OCI-LY3 (cell line): ENCODE data around the gene NACC1.

ENCODE experiments used
- H2AFZ ChIP-seq: fragments of 200-600, 300-600 bp; shearing (Covaris generic); 2 replicates; pipeline ENCODE4 v1.6.0; 2014; ENCODE audit warnings: antibody characterized with exemption, low read depth, low read length
- H3K27ac ChIP-seq: fragments of 200-600, 300-600 bp; sonication (generic); 2 replicates; pipeline ENCODE4 v1.5.1; 2014; ENCODE audit warnings: mild to moderate bottlenecking, low read length, moderate library complexity, mixed read lengths
- H3K27me3 ChIP-seq: fragments of 200-600, 300-600 bp; sonication (generic); 2 replicates; pipeline ENCODE4 v1.6.1; 2014; ENCODE audit warnings: low read depth, low read length, mixed read lengths
- H3K36me3 ChIP-seq: fragments of 200-600, 300-600 bp; sonication (generic); replicated peaks from 2 replicates; pipeline ENCODE3; 2014; ENCODE audit warnings: low read depth, low read length, mixed read lengths
- H3K4me1 ChIP-seq: fragments of 300-600, 200-600 bp; sonication (generic); 2 replicates; pipeline ENCODE4 v1.6.1; 2014; ENCODE audit warnings: low read length, mixed read lengths
- H3K4me2 ChIP-seq: fragments of 200-600, 300-600 bp; sonication (generic); 2 replicates; pipeline ENCODE4 v1.6.1; 2014; ENCODE audit warnings: low read length, mixed read lengths
- H3K4me3 ChIP-seq: fragments of 300-600, 200-600 bp; sonication (generic); 2 replicates; pipeline ENCODE4 v1.5.1; 2014; ENCODE audit warnings: antibody characterized with exemption, mild to moderate bottlenecking, low read length, moderate library complexity
- H3K79me2 ChIP-seq: fragments of 300-600, 200-600 bp; shearing (Covaris generic); 2 replicates; pipeline ENCODE4 v1.6.1; 2014; ENCODE audit warnings: mild to moderate bottlenecking, low read length, mixed read lengths
- H3K9ac ChIP-seq: fragments of 300-600, 200-600 bp; shearing (Covaris generic); 2 replicates; pipeline ENCODE4 v1.6.0; 2014; ENCODE audit warnings: mild to moderate bottlenecking, low read length, moderate library complexity
- H3K9me3 ChIP-seq: fragments of 200-600, 300-600 bp; shearing (Covaris generic); 2 replicates; pipeline ENCODE4 v1.6.1; 2014; ENCODE audit warnings: low read length, mixed read lengths; ENCODE audit not compliant: insufficient read depth
- H4K20me1 ChIP-seq: fragments of 200-600, 300-600 bp; sonication (generic); 2 replicates; pipeline ENCODE4 v1.6.1; 2016; ENCODE audit warnings: low read length, mixed read lengths; ENCODE audit not compliant: insufficient read depth
- EZH2phosphoT487 ChIP-seq: fragments of 200-600 bp; shearing (Covaris generic); IDR thresholded peaks from 2 replicates; pipeline ENCODE4 v1.6.1; 2018; ENCODE audit warnings: antibody characterized with exemption, mixed run types, low read depth
- TF ChIP-seq, protein P1 (sequence below): fragments of 200-600, 300-600 bp; sonication (generic); IDR thresholded peaks from 2 replicates; pipeline ENCODE4 v1.5.1; 2014; ENCODE audit warnings: antibody characterized with exemption, low read length, low read depth

The NACC1 gene

DNA sequence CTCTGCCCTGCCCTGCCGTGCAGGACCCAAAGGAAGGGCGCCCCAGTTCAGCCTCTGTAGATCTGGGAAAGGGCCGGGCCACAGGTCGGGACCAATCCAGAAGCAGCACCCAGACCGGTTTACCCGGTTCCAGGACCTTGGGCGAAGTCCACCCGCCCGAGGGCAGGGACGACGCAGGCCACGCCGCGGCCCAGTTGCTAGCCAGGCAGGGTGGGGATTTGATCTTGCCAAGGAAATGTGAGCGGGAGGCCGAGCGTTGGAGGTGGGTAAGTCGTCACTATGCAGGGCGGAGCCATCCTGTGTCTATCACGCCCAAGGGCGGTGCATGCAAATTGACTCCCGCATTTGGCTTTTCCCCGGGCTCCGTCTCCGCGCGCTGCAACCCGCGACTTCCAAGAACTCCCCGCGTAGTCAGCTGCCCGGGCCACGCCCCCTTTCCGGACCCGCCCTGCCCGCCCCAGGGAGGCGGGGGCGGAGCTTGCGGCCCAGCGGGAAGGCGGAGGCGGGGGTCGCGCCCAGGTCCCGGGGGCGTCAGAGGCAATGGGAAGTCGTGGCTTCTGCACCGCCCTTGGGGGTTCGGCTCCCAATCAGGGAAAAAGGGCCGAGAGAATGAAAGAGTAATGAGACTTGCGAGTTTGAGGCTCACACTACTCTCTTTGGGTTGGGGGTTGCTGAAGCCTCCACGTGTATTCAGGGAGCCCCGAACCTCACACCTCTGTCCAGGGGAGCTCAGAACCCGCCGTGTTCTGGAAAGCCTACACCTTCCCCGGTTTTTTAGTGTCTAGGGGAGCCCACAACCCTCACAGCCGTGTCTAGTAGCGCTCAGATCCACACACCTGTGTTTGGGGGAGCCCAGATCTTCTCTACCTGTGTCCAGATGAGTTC, 44.9 kb downstream of the NACC1 start:
- H3K79me2 ChIP-seq, result no peaks in the 10 kb centered on the region
- no peaks in the 10 kb centered on the region for H3K36me3 ChIP-seq
- no peaks in the 10 kb centered on the region for H4K20me1 ChIP-seq
- peaks cover 45% of the 10 kb centered on the region for H3K4me1 ChIP-seq
- H3K4me3 ChIP-seq, result peak overlapping the region; percentile 78
- H3K9me3 ChIP-seq, result no peaks in the 10 kb centered on the region
- peak overlapping the region; percentile 67 for H3K9ac ChIP-seq
- peaks cover 11% of the 10 kb centered on the region; the same call in 1 of the 2 replicates for H3K27me3 ChIP-seq
- H3K4me2 ChIP-seq, result peak overlapping the region; percentile 92
- TF ChIP-seq, protein P1, sequence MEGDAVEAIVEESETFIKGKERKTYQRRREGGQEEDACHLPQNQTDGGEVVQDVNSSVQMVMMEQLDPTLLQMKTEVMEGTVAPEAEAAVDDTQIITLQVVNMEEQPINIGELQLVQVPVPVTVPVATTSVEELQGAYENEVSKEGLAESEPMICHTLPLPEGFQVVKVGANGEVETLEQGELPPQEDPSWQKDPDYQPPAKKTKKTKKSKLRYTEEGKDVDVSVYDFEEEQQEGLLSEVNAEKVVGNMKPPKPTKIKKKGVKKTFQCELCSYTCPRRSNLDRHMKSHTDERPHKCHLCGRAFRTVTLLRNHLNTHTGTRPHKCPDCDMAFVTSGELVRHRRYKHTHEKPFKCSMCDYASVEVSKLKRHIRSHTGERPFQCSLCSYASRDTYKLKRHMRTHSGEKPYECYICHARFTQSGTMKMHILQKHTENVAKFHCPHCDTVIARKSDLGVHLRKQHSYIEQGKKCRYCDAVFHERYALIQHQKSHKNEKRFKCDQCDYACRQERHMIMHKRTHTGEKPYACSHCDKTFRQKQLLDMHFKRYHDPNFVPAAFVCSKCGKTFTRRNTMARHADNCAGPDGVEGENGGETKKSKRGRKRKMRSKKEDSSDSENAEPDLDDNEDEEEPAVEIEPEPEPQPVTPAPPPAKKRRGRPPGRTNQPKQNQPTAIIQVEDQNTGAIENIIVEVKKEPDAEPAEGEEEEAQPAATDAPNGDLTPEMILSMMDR, result no peak
- TF ChIP-seq EZH2phosphoT487, result no peak
- H3K27ac ChIP-seq, result no peak overlapping the region
- H2AFZ ChIP-seq, result peak overlapping the region; percentile 73

DNA sequence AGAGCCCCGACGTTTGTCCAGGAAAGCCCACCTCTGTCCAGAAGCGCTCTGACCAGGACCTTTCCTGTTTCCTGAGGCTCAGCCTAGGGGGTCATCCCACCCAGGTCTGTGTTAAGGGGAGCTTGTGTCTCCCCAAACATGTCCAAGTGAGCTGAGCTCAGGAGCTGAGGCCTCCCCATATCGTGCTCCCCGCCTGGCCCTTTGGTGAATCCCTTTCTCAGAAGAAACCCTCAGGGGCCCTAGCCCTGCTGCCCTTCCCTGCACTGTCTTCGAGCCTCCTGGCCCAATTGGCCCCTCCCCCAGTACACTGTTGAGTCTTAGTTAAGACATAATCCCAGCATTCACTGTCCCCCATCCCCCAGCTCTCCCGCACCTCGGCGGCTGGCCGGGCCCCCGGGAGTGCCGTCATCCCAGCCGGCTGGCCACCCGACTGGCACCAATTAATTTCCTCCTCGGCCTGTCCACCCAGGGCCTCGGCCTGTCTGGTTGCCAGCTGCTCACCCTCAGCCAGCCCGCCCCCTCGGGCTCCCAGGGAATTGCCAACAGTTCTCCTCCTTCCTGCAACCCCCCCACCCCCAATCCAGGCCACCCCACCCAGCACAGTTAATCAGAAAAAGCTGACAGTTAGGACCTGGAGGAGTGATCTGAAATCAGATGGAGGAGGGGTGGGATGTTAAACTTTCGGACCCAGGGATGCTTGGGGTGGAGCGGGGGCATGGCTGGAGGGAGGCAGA, 45.7 kb downstream of the NACC1 start:
- Histone ChIP-seq H3K27ac (no peak overlapping the region), H3K4me2 (peak overlapping the region; percentile 92), H3K4me1 (peaks cover 48% of the 10 kb centered on the region), H3K79me2 (no peaks in the 10 kb centered on the region), H3K9me3 (no peaks in the 10 kb centered on the region), H3K9ac (peak overlapping the region; percentile 38), H3K36me3 (no peaks in the 10 kb centered on the region), H4K20me1 (no peaks in the 10 kb centered on the region), H3K27me3 (peaks cover 11% of the 10 kb centered on the region; the same call in 1 of the 2 replicates), H2AFZ (peak overlapping the region; percentile 73; the same call in 1 of the 2 replicates), H3K4me3 (peak overlapping the region; percentile 78)
- TF ChIP-seq EZH2phosphoT487, result no peak
- TF ChIP-seq, protein P1, result no peak

DNA sequence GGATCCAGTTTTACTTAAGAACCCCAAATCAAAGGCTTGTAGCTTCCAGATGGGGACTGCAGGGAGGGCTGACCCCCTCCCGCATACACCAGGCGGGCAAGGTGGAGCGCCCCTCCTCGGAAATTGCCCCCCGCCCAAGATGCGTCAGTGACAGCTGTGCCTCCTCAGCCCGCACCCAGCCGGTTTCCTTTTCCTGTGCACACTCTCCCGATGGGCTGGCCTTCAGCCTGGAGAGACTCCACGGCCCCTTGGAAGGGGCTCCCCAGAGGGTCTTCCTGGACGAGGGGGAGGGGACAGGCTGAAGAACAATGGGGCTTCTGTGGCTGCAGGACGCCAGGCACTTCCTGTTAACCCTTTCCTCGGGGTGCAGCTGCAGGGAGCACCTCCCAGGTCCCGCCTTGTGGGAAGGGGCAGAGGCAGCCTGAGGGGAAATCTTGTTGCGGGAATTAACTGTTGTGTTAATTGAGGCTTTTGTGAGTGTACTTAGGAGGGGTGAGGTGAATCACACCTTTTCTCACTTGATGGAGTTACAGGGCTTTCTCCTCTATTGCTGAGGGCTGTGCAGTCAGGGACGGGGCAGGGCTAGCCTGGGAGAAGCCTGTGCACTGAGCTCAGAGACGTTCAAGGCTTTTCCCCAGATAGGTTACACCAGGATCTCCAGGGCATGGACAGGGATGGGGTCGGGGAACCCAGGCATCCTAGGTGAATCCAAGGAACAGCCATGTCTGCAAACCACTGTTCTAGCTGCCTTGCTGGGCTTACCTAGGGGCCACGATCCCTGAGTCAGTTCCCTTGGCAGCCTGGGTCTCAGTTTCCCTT, 46.5 kb downstream of the NACC1 start:
- no peaks in the 10 kb centered on the region for H4K20me1 ChIP-seq
- H3K4me2 ChIP-seq, result peak overlapping the region; percentile 92
- H3K9me3 ChIP-seq, result no peaks in the 10 kb centered on the region
- H3K4me1 ChIP-seq, result peaks cover 48% of the 10 kb centered on the region
- H3K36me3 ChIP-seq, result no peaks in the 10 kb centered on the region
- peak overlapping the region; percentile 38; the same call in 1 of the 2 replicates for H3K9ac ChIP-seq
- H3K4me3 ChIP-seq, result peak overlapping the region; percentile 78
- peaks cover 11% of the 10 kb centered on the region; the same call in 1 of the 2 replicates for H3K27me3 ChIP-seq
- H2AFZ ChIP-seq, result peak overlapping the region; percentile 73; the same call in 1 of the 2 replicates
- H3K79me2 ChIP-seq, result no peaks in the 10 kb centered on the region
- TF ChIP-seq EZH2phosphoT487, result no peak
- TF ChIP-seq, protein P1, result no peak
- no peak overlapping the region for H3K27ac ChIP-seq
